Measurements from ENCODE around the gene UNC80.
A peak's percentile ranks its signal among the peaks of the same experiment; 100 is the strongest.

The UNC80 gene

GRCh38 chr2:209976698-209977385 lies 205.2 kb downstream of the UNC80 start:
- DNase-seq: no peak

GRCh38 chr2:209977386-209978239 lies 206.0 kb downstream of the UNC80 start:
- no peak for DNase-seq

GRCh38 chr2:209984291-209984690 lies 212.7 kb downstream of the UNC80 start:
- no peak for DNase-seq

- no peak for DNase-seq
Measured at GRCh38 chr2:209985874-209986273, 214.2 kb downstream of the UNC80 start.

- DNase-seq: no peak
Measured at GRCh38 chr2:209986415-209986814, 214.8 kb downstream of the UNC80 start.

GRCh38 chr2:209988010-209988409 lies 216.4 kb downstream of the UNC80 start:
- no peak for DNase-seq

- no peak for DNase-seq
Measured at GRCh38 chr2:209990838-209991237, 219.2 kb downstream of the UNC80 start.

GRCh38 chr2:209993968-209994367 lies 222.3 kb downstream of the UNC80 start:
- no peak for DNase-seq

GRCh38 chr2:209998596-209998995 lies 227.0 kb downstream of the UNC80 start:
- no peak for DNase-seq

- DNase-seq: no peak
Measured at GRCh38 chr2:210000464-210001324, 229.1 kb downstream of the UNC80 start.

GRCh38 chr2:210002158-210003157 lies 230.8 kb downstream of the UNC80 start, which contains the start of gene RPE:
Gene RPE, plus strand, starts transcription at chr2:210002638. Its CDS starts 24 bp downstream, at chr2:210002662.
- peak; percentile 70 for DNase-seq

- DNase-seq: no peak
Measured at GRCh38 chr2:210003359-210003758, 231.7 kb downstream of the UNC80 start.

GRCh38 chr2:210004881-210005280 lies 233.2 kb downstream of the UNC80 start:
- no peak for DNase-seq

- no peak for DNase-seq
Measured at GRCh38 chr2:210007895-210008294, 236.3 kb downstream of the UNC80 start.

- no peak for DNase-seq
Measured at GRCh38 chr2:210009126-210009525, 237.5 kb downstream of the UNC80 start.

- DNase-seq: no peak
Measured at GRCh38 chr2:210009896-210010295, 238.3 kb downstream of the UNC80 start.

- DNase-seq: no peak
Measured at GRCh38 chr2:210020138-210020537, 248.5 kb downstream of the UNC80 start.

GRCh38 chr2:210022824-210023223 lies 251.2 kb downstream of the UNC80 start:
- DNase-seq: no peak

GRCh38 chr2:210027608-210028007 lies 256.0 kb downstream of the UNC80 start:
- DNase-seq: no peak

- no peak for DNase-seq
Measured at GRCh38 chr2:210028178-210028577, 256.5 kb downstream of the UNC80 start.

GRCh38 chr2:210034087-210034683 lies 262.6 kb downstream of the UNC80 start:
- DNase-seq: no peak
